Inferior parietal cortex (tissue), 1 donor: ENCODE data around the gene AKAP12.
"Not testable (repeated sequence)": the region's sequence is repeated elsewhere in the genome, so short reads cannot be mapped to it uniquely, and the experiment has no call there.

Source experiments
- DNase-seq: peaks from one replicate; pipeline ENCODE4 v3.0.0-alpha.2; 2016; ENCODE audit errors: extremely low spot score

AKAP12 gene

GRCh38 chr6:151379933-151380847, 140.4 kb downstream of the AKAP12 start:
- DNase-seq = no peak

DNA sequence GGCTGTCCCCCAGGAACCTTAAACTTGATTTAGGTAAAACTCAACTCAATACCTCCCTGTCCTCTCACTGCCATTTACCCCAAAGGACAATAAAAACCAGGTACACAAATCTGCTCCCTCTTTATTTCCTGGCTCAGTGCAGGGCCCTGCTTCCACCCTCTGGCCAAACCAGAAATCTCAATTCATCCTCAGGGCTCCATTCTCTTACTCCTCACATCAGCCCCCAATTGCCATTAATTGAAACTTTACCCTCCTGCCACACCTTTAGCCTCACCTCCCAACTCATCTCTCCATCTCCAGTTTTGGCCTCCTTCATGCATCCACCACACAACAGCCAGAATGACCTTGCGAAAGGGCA, 141.1 kb downstream of the AKAP12 start:
- no peak for DNase-seq

- no peak for DNase-seq
Observed at GRCh38 chr6:151381722-151382121, 142.0 kb downstream of the AKAP12 start.

DNA sequence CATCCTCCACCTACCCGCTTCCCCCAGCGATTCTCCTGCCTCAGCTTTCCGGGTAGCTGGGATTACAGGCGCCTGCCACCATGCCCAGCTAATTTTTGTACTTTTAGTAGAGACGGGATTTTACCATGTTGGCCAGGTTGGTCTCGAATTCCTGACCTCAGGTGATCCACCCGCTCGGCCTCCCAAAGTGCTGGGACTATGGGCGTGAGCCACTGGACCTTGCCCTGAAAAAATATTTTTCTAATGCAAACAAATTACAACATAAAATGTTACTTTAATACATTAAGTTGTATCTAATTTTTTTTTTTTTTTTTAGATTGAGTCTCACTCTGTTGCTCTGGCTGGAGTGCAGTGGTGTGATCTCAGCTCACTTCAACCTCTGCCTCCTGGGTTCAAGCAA, 142.9 kb downstream of the AKAP12 start:
- not testable (repeated sequence) for DNase-seq

- no peak for DNase-seq
Observed at GRCh38 chr6:151384151-151384550, 144.4 kb downstream of the AKAP12 start.

- DNase-seq = no peak
Observed at GRCh38 chr6:151385177-151385576, 145.4 kb downstream of the AKAP12 start.

DNA sequence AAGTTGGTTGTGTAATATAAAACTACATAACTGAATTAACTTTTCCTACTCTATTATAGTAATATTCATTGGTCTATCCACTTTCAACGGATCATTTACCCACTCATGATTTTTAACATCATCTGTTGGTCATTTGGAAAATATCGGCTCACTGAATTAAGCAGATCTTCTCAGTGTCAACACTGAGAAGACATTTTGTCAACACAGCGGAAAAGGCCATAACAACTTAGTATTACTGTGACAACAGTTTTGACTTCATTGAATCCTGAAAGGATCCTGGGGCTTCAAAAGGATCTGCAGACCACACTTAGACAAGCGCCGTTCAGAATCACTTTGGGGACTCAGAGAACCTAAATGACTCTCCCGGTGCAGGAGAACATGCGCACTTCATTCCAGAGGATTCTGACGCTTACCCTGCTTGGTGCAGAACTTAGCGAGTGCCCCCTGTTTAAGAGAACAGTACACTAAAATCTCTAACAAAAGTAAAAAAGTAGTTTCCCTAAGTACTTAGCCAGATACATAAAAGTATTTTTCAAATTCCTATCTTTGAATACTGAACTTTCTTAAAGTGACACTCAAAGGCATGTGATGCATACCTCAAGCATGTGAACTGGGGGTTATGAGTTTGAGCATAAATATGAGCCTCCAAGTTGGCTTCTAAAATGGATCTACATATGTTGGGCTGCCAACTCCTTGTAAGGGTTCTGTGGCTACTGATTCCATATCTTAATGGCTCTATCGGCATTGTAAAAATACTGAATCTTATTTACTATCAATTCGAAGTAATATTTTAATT, 147.6 kb downstream of the AKAP12 start:
- no peak for DNase-seq

- DNase-seq = no peak
Observed at GRCh38 chr6:151388236-151388635, 148.5 kb downstream of the AKAP12 start.

DNA sequence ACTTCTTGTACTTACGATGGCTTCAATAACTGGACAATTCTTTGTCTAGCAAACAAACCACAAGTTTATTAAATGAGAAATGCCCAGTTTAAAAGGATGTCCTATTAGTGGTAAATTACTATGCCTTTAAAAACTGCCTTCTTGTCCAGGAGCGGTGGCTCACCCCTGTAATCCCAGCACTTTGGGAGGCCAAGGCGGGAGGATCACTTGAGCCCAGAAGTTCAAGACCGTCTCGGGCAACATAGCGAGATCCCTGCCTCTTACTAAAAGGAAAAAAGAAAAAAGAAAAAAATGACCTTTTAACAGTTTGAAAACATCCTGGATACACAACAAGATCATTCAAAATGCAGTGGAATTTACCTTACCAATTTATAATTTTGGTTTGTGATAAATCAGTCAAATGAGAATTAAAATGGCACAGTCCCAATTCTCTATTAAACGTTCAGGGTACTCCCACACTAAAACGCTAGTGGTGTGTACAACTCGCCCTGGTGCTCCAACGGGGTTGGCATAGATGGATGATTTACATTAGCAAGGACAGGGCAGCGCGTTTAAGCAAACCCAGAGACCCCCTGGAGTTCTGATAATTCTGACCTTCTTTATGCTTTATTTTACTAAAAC, 149.3 kb downstream of the AKAP12 start:
- DNase-seq = no peak

- peak; percentile 71 for DNase-seq
Observed at GRCh38 chr6:151389618-151390275, 150.0 kb downstream of the AKAP12 start.

DNA sequence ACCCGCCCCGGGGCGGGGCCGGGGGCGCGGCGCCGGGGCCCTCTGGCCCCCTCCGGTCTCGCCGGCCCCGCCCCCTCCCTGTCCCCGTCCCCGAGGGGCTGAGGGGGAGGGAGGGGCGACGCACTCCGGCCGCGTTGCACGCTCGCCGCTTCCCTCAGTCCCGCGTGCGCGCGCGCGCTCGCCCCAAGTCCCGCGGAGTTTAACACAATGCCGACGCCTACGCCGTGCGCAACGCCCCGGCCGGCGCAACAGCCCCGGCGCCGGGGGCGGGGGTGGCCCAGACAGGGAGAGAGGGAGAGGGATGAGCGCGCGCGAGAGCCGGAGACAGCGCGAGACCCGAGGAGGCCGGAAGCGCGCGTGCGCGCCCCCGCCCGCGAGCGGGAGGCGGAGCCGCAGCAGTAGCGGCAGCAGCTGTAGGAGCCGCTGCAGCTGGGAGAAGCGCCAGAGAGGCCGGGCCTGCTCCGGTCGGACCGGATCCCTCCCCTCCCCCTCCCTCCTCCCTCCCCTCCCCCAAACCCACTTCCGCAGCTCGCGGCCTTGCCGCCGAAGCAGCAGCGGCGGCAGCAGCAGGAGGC, 150.6 kb downstream of the AKAP12 start:
- DNase-seq = peak; percentile 97

GRCh38 chr6:151390851-151391470, 151.2 kb downstream of the AKAP12 start:
- peak; percentile 27 for DNase-seq

DNA sequence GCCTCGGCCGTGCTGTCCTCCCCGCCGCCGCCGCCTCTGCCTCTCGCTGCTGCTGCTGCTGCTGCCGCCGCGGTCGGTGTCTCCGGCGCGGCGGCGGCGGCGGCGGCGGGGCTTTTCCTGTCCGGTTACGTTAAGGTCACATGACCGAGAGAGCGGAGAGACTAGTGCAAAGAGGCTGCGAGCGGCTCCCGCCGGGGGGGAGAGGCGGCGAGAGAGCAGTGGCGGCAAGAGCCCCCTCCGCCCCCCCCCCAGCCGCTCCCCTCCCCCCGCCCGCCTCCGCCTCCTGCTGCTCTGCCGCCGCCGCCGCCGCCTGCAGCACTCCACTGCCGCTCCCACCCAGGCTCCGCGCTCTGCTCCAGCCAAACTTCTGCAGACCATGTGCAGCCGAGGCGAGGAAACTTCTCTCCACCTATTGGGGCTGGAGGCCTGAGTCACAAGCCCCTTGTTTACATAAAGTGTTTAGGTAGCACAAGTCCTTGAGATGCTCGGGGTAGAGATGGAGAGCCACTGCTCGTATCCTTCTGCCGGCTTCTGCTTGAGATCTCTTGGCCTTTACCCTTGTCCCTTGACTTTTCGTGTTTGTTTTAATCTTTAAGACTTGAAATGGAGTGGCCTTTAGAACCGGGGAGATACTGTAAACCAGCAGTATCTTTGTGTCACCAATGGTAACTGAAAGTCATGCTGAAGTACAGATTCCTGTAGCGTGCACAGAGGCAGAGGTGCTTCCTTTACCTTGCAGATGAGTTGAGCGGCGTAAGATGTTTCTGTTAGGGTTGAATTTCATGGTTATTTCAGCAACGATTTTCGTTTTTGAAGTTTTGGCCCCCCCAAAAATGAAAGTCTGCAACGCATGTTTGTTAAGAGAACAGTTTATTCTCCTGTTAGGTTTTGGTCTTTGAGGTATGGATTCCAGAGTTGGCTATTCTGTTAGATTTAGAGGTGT, 152.0 kb downstream of the AKAP12 start, which contains the start of gene ZBTB2:
TSS of gene ZBTB2 (minus strand) at position 89 of the 943 bp plus-strand sequence. CDS start 17,922 bp downstream, outside the sequence.
- DNase-seq = peak; percentile 49

GRCh38 chr6:151392427-151392826, 152.7 kb downstream of the AKAP12 start:
- DNase-seq = no peak

DNA sequence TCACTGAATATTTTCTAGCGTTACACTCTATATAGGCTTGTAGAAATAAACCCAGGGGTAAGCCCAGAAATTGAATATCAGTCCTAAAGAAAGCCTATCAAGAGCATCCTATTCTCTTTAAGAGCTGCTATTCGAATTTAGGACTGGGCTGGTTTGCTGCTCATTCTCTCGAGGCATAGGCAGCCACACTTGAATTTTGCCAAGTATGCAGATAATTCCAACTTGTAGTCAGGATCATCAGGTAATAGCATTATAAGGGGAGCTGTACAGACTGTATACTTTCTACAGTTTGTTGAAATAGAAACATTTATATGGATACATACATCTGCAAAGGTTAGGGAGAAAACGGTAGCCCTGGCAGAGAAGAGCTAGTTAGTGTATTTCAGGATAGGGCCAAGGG, 153.6 kb downstream of the AKAP12 start:
- DNase-seq = no peak

GRCh38 chr6:151399679-151400078, 159.9 kb downstream of the AKAP12 start:
- DNase-seq = no peak

- DNase-seq = no peak
Observed at GRCh38 chr6:151400473-151400872, 160.7 kb downstream of the AKAP12 start.

DNA sequence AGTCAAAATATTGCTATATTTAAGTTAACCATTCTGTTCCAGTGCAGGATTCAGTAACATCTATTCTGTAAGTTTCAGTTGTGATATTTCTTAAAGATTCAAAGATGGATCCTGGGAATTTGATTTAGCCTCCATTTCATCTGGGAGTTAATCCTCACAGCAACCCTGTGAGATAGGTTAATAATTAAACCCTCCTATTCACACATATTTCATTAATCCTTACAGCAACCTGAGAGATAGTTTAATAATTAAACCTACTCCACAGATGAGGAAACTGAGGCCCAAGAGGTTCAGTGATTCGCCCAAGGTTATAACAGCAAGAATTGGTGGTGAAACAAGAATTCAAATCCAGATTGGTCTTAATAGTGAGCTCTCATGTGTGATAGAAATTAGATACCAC, 162.5 kb downstream of the AKAP12 start:
- no peak for DNase-seq

DNA sequence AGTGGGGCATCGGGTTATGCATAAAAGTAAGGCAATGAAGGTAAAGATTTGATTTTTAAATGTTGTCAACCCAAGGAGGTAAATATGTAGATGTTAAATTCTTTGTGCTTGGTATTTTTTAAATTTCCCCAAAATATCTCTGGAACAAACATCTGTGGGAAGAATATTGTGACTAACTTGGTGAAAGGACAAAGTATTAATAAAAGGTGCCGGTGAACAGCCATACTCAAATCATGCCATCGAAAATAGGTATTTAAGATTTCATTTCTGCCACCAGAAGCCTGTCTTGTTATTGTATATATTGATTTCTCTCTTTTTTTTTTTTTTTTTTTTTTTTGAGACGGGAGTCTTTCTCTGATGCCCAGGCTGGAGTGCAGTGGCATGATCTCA, 164.1 kb downstream of the AKAP12 start:
- no peak for DNase-seq
